ENCODE data around the gene CMTM7.

CMTM7 gene, protein sequence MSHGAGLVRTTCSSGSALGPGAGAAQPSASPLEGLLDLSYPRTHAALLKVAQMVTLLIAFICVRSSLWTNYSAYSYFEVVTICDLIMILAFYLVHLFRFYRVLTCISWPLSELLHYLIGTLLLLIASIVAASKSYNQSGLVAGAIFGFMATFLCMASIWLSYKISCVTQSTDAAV

GRCh38 chr3:32391643-32392535 lies at the start of gene CMTM7:
TSS of gene CMTM7 (plus strand) at chr3:32391853. CDS start at chr3:32391907, 54 bp downstream.
- DNase-seq: no peak

DNA sequence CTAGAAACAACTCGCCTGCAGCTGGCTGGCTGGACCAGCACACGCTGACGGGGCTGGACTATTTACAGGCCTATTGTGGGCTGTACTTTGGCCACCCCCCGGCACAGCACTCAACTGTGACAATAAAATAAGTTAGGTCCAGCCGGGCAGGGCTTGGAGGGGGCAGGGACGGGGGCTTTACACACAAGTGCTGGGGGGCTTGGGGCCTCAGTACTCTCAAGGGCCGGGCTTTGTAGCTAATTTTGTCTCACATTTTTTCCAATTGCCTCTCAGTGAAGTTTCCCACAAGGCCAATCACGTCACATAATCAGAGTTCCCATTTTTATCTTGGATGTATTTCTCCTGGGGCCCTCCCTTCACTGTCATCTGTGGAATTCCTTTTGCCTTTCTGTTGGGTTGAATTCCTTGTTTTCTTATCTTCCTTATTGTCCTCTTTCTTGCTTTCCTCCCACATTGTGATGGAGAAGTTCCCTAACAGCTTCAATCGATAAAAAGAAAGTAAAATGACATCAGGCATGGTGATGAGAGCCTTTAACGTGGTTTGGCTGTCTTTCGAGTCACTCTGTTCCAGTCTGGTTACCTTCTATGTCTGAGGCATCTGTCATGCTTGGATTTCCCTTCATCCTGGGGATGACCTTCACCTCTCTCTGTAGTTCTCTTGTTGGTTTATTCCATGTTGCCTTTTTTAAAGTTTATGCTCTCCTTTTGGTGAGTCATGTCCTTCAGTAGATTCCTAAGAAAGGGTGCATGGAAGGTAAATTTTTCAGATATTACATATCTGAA lies 44.1 kb upstream of the CMTM7 start:
- no peak for DNase-seq

GRCh38 chr3:32349184-32349583 lies 42.5 kb upstream of the CMTM7 start:
- DNase-seq: no peak

DNA sequence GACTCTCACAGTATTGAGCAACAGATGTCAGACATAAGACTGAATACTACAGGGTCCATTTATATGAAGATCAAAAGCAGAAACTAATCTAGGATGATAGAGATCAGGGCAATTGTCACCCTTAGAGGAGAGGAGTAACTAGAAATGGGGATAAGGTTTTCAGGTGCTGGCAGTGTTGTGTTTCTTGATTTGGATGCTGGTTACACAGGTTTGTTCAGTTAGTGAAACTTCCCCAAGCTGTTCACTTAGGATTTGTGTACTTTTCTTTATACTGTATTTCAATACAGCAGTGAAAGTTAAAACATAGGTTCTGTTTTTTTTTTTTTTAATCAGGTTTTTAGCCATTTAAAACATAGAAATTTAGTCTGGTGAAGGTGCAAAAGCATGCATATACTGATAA lies 39.1 kb upstream of the CMTM7 start:
- no peak for DNase-seq

GRCh38 chr3:32353351-32353750 lies 38.3 kb upstream of the CMTM7 start:
- DNase-seq: no peak

DNA sequence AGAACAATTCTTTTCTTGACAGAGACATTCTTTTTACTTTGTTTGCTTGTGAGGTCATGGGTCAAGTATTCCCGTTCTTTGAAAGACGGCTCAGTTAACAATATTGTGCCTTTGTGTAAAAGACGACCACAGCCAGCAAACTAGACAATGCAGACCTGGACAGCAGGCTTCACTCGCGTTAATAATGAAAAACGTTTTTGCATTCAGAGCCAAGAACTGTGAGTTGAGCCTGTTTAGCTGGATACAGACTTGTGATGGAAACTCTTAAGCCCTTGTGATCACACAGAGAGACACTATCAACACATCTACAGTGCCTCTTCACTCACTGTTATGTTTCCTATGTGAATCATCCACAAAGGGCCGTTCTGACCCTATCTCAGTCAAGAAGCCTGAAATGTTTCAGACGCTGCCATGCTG lies 37.3 kb upstream of the CMTM7 start:
- no peak for DNase-seq

- no peak for DNase-seq
Measured at GRCh38 chr3:32355751-32356291, 35.8 kb upstream of the CMTM7 start.

DNA sequence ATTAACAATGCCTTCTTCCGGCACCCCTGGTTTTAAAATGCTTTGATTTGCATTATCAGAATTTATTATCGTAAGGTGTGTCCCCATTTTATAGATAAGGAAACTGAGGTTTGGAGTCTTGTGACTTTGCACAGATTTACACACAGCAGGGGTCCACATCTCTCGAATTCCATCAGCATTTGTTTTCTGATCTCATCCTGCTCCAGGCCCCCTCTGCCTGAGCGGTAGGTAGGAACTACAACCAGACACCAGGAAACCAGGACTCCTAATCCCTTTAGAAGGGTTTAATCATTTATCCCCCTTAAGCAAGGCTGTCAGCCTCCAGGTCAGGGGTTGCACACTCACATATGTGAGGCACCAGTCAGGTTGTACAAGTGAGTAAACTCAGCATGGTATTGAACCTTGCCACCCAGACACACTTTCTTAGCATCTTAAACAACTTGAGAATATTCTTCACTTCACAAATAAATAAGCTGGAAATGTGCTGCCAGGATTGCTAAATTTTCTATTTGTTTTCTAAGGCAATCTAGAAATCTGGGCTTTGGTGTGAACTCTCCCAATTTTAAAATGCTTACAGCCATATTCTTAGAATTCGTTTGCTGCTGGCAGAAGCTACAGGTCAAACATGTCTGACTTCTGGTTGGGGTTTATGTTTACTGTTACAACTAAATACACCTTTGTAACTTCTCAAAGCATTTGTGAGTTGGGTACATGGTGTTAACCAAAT lies 31.7 kb upstream of the CMTM7 start:
- DNase-seq: no peak

GRCh38 chr3:32360493-32360827 lies 31.2 kb upstream of the CMTM7 start:
- no peak for DNase-seq

DNA sequence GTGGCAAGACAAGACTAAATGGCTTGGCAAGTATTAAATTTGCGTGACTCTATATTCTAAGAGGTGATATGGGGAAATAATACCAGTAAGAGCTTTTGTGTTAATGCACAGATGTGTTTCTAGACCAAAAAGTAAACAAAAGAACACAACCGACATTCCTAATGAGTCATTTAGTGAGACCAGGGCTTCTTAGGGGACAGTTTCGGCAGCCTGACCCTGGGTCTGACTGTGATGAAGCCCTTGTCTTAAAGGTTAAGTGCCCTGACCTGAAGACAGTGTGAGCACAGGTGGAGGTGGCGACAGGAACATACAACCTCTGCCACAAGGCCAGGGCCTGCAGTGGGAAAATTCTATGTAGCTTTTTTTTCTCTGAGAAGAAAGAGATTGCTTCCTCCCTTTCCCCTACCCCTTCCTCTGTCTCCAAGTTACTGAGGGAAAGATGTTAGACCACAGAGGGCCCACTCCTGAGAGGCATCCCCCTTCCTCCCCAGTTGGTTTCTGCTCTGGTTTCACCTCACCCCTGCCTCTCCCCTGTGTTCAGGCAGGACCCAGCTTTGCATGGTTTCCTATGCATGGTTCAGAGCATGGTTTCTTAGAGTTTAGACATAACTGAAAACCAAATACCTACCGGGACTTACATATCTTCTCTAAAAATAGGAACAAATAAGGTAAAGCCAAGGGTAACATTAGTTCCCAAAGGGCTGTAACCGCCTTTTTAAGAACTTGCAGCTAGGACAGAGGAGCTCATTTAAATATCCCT lies 24.8 kb upstream of the CMTM7 start:
- no peak for DNase-seq

DNA sequence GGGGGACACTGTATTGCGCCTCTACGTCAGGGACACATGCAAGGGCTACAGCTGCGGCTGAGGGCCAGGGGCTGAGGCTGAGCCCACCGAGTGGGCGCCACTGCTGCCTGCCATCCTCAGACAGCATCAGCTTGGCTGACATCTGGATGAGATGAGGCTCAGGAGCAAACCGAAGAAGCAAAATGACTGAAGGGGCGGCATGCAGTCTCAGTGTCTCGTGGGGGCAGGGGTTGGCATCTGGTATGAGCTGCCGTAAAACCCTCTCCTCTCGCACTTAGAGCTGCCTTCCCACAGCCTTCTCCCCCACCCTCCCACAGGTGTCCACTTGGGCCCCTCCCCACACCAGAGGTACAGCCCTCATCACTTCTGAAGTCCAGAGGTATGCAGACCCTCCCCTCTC lies 24.2 kb upstream of the CMTM7 start:
- no peak for DNase-seq

- no peak for DNase-seq
Measured at GRCh38 chr3:32371461-32372212, 20.0 kb upstream of the CMTM7 start.

DNA sequence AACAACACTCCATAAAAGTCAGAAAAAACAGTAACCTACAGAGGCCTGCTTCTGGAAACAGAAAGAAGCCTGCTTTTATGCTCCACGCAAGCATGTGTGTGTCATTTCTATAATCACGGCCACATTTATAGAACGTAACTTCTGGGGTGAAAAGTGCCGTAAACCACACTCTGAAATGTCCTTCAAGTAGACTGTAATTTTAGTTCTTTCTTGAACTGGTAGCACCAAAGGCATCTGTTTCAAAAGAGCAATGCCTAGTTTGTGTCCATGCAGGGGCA lies 19.5 kb upstream of the CMTM7 start:
- DNase-seq: no peak

DNA sequence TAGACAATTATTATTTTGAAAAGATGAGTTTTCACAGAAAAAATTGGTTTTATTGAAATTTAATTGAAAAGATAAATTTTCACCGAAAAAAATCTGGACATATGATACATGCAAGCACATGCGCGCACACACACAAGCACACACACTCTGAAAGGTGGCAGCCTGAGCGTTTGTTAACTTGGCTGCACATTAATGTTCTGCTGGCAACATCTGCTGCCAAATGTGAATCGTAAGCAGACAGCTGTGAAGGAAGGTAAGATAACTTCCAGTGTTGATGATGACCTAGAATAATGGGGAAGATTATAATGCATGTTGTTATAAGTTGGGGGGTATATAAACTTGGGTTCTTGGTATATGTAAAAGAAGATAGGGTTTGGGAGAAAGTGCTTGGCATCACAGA lies 18.4 kb upstream of the CMTM7 start:
- DNase-seq: no peak

DNA sequence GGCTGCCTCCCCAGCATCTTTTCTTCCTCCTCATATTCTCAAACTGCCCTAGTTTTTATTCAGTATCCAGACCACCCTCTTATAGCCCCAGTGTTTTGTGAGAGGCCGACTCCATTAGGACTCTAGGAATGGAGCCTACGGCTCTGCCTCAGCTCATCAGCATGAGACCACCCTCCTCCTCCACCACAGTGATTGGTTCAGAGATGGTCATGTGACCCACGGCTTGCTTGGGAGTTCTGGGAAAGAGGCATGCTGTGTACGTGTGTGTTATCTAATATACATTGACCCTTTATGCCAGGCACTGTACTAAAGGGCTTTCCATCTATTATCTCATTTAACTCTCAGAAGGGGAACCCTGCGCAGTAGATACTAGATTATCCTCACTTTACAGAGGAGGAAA lies 17.8 kb upstream of the CMTM7 start:
- no peak for DNase-seq

- DNase-seq: no peak
Measured at GRCh38 chr3:32374788-32375595, 16.7 kb upstream of the CMTM7 start.

DNA sequence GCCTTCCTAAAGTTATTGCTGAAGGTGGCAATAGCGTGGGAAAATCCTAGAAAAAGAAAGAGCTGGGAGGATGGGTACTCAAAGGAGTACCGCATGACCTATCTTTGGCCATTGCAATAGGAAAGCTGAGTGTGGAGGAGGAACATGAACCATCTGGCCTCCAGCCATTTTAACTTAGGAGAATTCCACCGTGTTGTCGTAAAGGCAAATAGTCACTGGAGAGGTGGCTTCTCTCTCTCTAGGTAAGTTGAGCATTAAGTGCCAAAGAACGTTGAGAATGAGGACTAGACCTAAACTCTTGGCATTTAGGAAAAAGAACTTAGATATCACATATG lies 16.1 kb upstream of the CMTM7 start:
- no peak for DNase-seq

GRCh38 chr3:32376115-32376514 lies 15.5 kb upstream of the CMTM7 start:
- DNase-seq: no peak

DNA sequence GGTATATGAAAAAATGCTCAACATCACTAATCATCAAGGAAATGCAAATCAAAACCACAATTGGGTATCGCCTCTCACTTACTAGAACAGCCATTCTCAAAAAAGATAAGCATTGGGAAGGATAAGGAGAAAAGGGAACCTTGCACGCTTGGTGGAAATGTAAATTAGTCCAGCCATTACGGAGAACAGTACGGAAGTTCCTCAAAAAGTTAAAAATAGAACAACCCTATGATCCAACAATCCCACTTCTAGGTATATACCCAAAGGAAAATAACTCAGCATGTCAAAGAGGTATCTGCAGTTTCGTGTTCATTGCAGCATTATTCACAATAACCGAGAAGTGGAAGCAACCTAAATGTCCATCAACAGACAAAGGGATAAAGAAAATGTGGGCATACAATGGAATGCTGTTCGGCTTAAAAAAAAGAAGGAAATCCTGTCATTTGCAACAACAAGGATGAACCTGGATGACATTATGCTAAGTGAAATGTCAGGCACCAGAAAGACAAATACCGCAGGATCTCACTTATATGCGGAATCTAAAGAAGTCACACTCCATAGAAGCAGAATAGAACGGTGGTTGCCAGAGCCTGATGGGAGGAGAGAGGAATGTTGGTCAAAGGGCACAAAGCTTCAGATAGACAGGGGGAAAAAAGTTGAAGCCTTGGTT lies 11.7 kb upstream of the CMTM7 start:
- DNase-seq: no peak

GRCh38 chr3:32381922-32382321 lies 9.7 kb upstream of the CMTM7 start:
- DNase-seq: no peak
